IPS-20b (cell line): Measurements from ENCODE around the gene PSG6.
"Not testable (repeated sequence)": the region's sequence is repeated elsewhere in the genome, so short reads cannot be mapped to it uniquely, and the experiment has no call there.

ENCODE experiments used
- H3K27ac ChIP-seq: one replicate; pipeline ENCODE4 v1.5.1; 2013; ENCODE audit warnings: low read length
- H3K27me3 ChIP-seq: 2 replicates; pipeline ENCODE4 v1.6.1; 2013; ENCODE audit warnings: mild to moderate bottlenecking, low read length, inconsistent platforms; ENCODE audit not compliant: insufficient read depth
- H3K36me3 ChIP-seq: 2 replicates; pipeline ENCODE4 v1.6.1; 2013; ENCODE audit warnings: low read depth, mild to moderate bottlenecking, inconsistent platforms, low read length, moderate library complexity; ENCODE audit not compliant: insufficient read depth
- H3K4me1 ChIP-seq: 2 replicates; pipeline ENCODE4 v1.6.1; 2013; ENCODE audit warnings: mild to moderate bottlenecking, control low read depth, inconsistent platforms, low read length, moderate library complexity; ENCODE audit not compliant: insufficient read depth
- H3K4me3 ChIP-seq: 2 replicates; pipeline ENCODE4 v1.5.1; 2013; ENCODE audit warnings: mild to moderate bottlenecking, low read length, inconsistent platforms
- H3K9ac ChIP-seq: 2 replicates; pipeline ENCODE4 v1.6.1; 2013; ENCODE audit warnings: low read depth, mild to moderate bottlenecking, inconsistent platforms, low read length, moderate library complexity
- H3K9me3 ChIP-seq: 2 replicates; pipeline ENCODE4 v1.6.1; 2013; ENCODE audit warnings: mild to moderate bottlenecking, low read depth, low read length, inconsistent platforms; ENCODE audit not compliant: insufficient read depth

The PSG6 gene

GRCh38 chr19:42900561-42900960 is 17.1 kb downstream of the PSG6 start:
- H3K4me3 ChIP-seq, H3K27me3 ChIP-seq, H3K27ac ChIP-seq, H3K9ac ChIP-seq, H3K4me1 ChIP-seq, H3K9me3 ChIP-seq, H3K36me3 ChIP-seq: not testable (repeated sequence)

DNA sequence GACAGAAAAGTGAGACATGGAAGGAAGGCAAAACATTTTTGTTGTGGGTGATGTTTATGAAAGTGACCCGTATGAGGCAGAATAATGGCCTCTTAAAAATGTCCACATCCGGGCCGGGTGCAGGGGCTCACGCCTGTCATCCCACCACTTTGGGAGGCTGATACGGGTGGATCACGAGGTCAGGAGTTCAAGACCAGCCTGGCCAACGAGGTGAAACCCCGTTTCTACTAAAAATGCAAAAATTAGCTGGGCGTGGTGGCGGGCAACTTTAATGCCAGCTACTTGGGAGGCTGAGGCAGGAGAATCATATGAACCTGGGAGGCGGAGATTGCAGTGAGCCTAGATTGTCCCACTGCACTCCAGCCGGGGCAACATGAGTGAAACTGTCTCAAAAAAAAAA is 18.0 kb downstream of the PSG6 start:
- H3K4me3 ChIP-seq, H3K27me3 ChIP-seq, H3K36me3 ChIP-seq, H3K9ac ChIP-seq, H3K9me3 ChIP-seq, H3K4me1 ChIP-seq, H3K27ac ChIP-seq: not testable (repeated sequence)

- not testable (repeated sequence) for H3K27me3 ChIP-seq, H3K9ac ChIP-seq, H3K4me3 ChIP-seq, H3K36me3 ChIP-seq, H3K9me3 ChIP-seq, H3K27ac ChIP-seq, H3K4me1 ChIP-seq
Measured at GRCh38 chr19:42899110-42899509, 18.6 kb downstream of the PSG6 start.

DNA sequence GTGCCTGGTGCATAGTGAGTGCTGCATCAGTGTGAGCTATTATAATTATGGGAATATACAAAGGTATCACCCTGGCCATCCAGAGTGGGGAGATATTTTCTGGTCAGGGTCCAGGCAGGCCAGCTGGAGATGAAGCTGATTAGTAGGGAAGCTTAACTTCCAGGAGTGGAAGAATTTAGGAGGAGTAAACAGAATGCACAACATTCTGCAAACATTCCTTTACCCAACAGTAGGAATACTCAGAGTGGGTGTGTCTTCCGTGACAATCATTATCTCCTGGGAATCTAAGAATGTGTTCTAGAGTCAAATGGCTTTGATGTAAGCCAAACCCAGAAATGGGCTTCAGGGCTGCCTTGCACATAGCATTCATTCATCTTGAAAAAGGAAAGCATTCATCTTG is 19.0 kb downstream of the PSG6 start:
- H3K27me3 ChIP-seq, H3K9me3 ChIP-seq, H3K9ac ChIP-seq, H3K4me1 ChIP-seq, H3K27ac ChIP-seq, H3K4me3 ChIP-seq, H3K36me3 ChIP-seq: not testable (repeated sequence)

DNA sequence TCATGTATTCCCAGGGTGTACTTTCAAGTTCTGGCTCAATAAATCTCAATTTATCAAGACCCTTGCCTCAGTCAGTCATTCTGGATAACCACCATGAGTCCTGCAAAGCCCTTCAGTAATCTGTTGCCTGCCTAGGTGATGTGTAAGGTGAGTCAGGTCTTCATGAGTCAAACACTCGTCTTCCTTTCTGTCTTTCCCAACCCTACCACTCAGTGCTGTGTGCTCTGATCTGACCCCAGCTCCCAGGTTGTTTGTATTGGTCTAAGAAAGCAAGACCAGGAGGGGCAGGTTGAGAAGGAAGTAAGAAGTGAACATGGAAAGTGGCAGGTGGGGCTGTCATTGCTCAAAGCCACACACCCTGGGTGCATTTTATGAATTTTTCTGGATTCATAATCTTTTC is 20.0 kb downstream of the PSG6 start:
- H3K9ac ChIP-seq, H3K9me3 ChIP-seq, H3K36me3 ChIP-seq, H3K27me3 ChIP-seq, H3K27ac ChIP-seq, H3K4me1 ChIP-seq, H3K4me3 ChIP-seq: not testable (repeated sequence)

GRCh38 chr19:42890446-42890845 is 27.2 kb downstream of the PSG6 start:
- not testable (repeated sequence) for H3K36me3 ChIP-seq, H3K9ac ChIP-seq, H3K4me1 ChIP-seq, H3K4me3 ChIP-seq, H3K27ac ChIP-seq, H3K27me3 ChIP-seq
- peaks cover 11% of the 10 kb centered on the region for H3K9me3 ChIP-seq

DNA sequence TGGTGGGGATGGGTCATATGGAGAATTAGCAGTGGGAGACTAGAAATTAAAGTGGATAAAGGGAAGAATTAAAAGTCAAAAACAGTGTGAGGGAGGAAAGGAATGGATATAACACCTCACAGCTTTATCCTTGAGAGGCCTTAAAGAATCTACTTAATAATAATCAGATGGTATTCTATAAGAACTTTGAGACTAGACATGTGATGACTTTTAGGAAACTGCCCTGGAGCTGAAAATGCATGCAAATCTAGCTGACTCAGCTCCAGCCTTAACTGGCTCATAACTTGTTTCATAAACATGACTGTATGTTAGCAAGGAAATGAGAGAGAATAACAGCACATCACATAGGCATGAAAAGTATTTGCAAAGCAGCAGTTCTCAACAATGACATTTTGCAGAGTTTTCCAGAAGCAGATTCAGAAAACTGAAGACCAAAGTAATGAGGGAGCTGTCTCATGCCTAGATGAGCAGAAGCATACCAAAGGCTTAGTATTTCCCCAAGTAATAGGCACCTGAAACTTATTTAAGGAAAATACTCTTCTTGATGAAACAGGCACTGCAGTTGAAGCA is 29.7 kb downstream of the PSG6 start:
- not testable (repeated sequence) for H3K27me3 ChIP-seq, H3K9ac ChIP-seq, H3K27ac ChIP-seq, H3K36me3 ChIP-seq, H3K4me1 ChIP-seq, H3K4me3 ChIP-seq
- H3K9me3 ChIP-seq: peaks cover 11% of the 10 kb centered on the region

DNA sequence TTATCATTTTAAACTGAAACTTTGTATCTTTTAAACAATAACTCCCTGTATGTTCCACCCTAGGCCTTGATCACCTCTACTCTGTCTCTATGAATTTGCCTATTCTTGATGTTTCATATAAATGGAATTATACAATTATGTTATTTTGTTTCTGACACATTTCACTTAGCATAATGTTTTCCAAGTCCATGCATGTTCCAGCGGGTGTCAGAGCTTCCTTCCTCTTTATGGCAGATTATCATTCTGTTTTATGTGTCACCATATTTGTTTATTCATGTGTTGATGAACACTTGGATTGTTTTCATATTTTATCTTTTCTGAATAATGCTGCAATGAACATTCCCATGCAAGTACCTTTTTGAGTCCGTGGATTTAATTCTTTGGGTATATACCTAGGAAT is 35.0 kb downstream of the PSG6 start:
- not testable (repeated sequence) for H3K9ac ChIP-seq, H3K4me1 ChIP-seq, H3K27me3 ChIP-seq, H3K27ac ChIP-seq, H3K9me3 ChIP-seq, H3K36me3 ChIP-seq, H3K4me3 ChIP-seq

- H3K27me3 ChIP-seq, H3K4me1 ChIP-seq, H3K4me3 ChIP-seq, H3K9ac ChIP-seq, H3K36me3 ChIP-seq, H3K27ac ChIP-seq, H3K9me3 ChIP-seq: not testable (repeated sequence)
Measured at GRCh38 chr19:42882010-42882409, 35.7 kb downstream of the PSG6 start.

- H3K9me3 ChIP-seq, H3K9ac ChIP-seq, H3K36me3 ChIP-seq, H3K4me1 ChIP-seq, H3K27me3 ChIP-seq, H3K4me3 ChIP-seq, H3K27ac ChIP-seq: not testable (repeated sequence)
Measured at GRCh38 chr19:42881279-42881678, 36.4 kb downstream of the PSG6 start.

- H3K27ac ChIP-seq, H3K9me3 ChIP-seq, H3K4me3 ChIP-seq, H3K9ac ChIP-seq, H3K36me3 ChIP-seq, H3K4me1 ChIP-seq, H3K27me3 ChIP-seq: not testable (repeated sequence)
Measured at GRCh38 chr19:42880621-42881020, 37.1 kb downstream of the PSG6 start.

- no peaks in the 10 kb centered on the region for H3K27me3 ChIP-seq
- no peaks in the 10 kb centered on the region for H3K36me3 ChIP-seq
- H3K27ac ChIP-seq: no peak within 1 kb of the TSS
- H3K4me3 ChIP-seq: no peak within 1 kb of the TSS
- no peak within 1 kb of the TSS for H3K9ac ChIP-seq
- no peaks in the 10 kb centered on the region for H3K9me3 ChIP-seq
- no peaks in the 10 kb centered on the region for H3K4me1 ChIP-seq
Measured at GRCh38 chr19:42879613-42880012, 38.1 kb downstream of the PSG6 start, which contains the start of gene PSG1. PSG1 (minus strand) TSS chr19:42879713; CDS start chr19:42879581, 132 bp downstream.

DNA sequence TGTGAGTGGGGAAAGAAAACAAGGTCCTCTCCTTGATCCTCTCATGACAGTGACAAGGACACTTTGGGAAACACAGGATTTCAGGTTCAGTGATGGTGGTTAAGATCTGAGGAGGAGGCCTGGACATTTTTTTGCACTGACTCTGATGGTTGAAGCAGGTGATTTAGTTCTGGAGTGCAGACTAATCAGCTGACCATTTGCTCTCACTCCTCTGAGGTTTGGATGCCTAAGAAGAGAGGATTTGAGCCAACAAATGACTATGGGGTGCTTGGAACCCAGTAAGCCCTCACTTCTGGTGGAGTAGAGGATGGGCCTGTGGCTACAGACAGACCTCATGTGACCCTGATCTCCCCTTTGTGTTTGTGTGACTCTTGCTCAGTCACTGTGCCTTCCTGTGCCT is 41.1 kb downstream of the PSG6 start:
- H3K27ac ChIP-seq, H3K4me1 ChIP-seq, H3K4me3 ChIP-seq, H3K9ac ChIP-seq, H3K27me3 ChIP-seq, H3K36me3 ChIP-seq, H3K9me3 ChIP-seq: not testable (repeated sequence)
